K562 (cell line): Measurements from ENCODE around the gene FHIT. TPM values are rescaled to one million over a fixed set of nuclear protein-coding genes. Genes with fewer than 3 reads are reported as not detected.

ENCODE experiments used
- ATAC-seq: fragments of 200-7000 bp; cut with Tn5 transposase; 3 replicates; pipeline ENCODE4 v1.9.1; 2020; ENCODE audit warnings: moderate library complexity
- BruUV-seq: library from RNA; stranded (reverse); fragments of 400-500 nt; replicated peaks from 2 replicates; lab custom pipeline; 2021; lab: Mats Ljungman, UMichigan
- CTCF ChIA-PET: fragments of 300-600 bp; formaldehyde crosslinking; extraction: SDS; loops from one replicate; lab custom pipeline; 2021; ENCODE audit warnings: low intra/inter-chr PET ratio; lab: Yijun Ruan, JAX
- POLR2A ChIA-PET: fragments of 300-600, 350-650 bp; sonication (Branson Sonifier 250); formaldehyde crosslinking; extraction: SDS; loops from one replicate; lab custom pipeline; 2021; ENCODE audit warnings: antibody characterized with exemption, inconsistent platforms; lab: Yijun Ruan, JAX
- DNase-seq, 4 experiments: peaks; one replicate each; pipeline versions ENCODE4 v3.0.0 to v3.0.0-alpha.2; 2011 to 2018; ENCODE audit warnings: low spot score in 3 of 4, mixed read lengths in 3 of 4; ENCODE audit errors: extremely low read depth in 1 of 4
- FAIRE-seq: peaks from 2 replicates; lab custom pipeline; 2011; peaks lifted over from hg19 to GRCh38; lab: Jason Lieb, UNC
- H2AFZ ChIP-seq: 2 replicates; pipeline ENCODE4 v1.6.0; 2011; ENCODE audit warnings: low read depth, low read length, control low read depth, inconsistent platforms
- H3K27ac ChIP-seq: fragments of 200-600 bp; 3 replicates; pipeline ENCODE4 v1.8.0; 2011; ENCODE audit warnings: low read depth, mild to moderate bottlenecking, control low read depth, inconsistent platforms, low read length, moderate library complexity, mixed read lengths; ENCODE audit errors: extremely low read depth
- H3K27me3 ChIP-seq, 2 experiments: fragments of 300-600 bp in 1 of 2; 2 replicates in 1 of 2; 3 replicates in 1 of 2; pipeline versions ENCODE4 v1.6.0 to v1.8.0; 2011; ENCODE audit warnings: inconsistent platforms in 2 of 2, low read length in 2 of 2, mild to moderate bottlenecking in 1 of 2, mixed read lengths in 1 of 2, moderate library complexity in 1 of 2; ENCODE audit not compliant: control insufficient read depth in 2 of 2, insufficient read depth in 2 of 2
- H3K36me3 ChIP-seq: fragments of 300-600 bp; 3 replicates; pipeline ENCODE4 v1.8.0; 2011; ENCODE audit warnings: mild to moderate bottlenecking, low read length, inconsistent platforms; ENCODE audit not compliant: control insufficient read depth, insufficient read depth
- H3K4me1 ChIP-seq, 2 experiments: fragments of 200-600 bp in 1 of 2; replicated peaks in 1 of 2; 2 replicates in 1 of 2; 3 replicates in 1 of 2; pipeline versions ENCODE4 v1.5.1 to v1.8.0; 2011; ENCODE audit warnings: inconsistent platforms in 2 of 2, low read length in 2 of 2, mild to moderate bottlenecking in 1 of 2, mixed read lengths in 1 of 2, moderate library complexity in 1 of 2; ENCODE audit not compliant: control insufficient read depth in 2 of 2, insufficient read depth in 2 of 2
- H3K4me2 ChIP-seq: 2 replicates; pipeline ENCODE4 v1.6.1; 2011; ENCODE audit warnings: low read length, control low read depth, inconsistent platforms, mixed read lengths; ENCODE audit not compliant: insufficient read depth
- H3K4me3 ChIP-seq: fragments of 200-600 bp; sonication (generic), shearing (Covaris generic); 2 replicates; pipeline ENCODE4 v1.5.1; 2016; ENCODE audit warnings: control low read depth, inconsistent platforms
- H3K79me2 ChIP-seq: fragments of 200-600 bp; 3 replicates; pipeline ENCODE4 v1.8.0; 2011; ENCODE audit warnings: low read length, inconsistent platforms; ENCODE audit not compliant: control insufficient read depth, insufficient read depth
- H3K9ac ChIP-seq, 2 experiments: 2 replicates each; pipeline versions ENCODE4 v1.6.0 to v1.6.1; 2011; ENCODE audit warnings: low read depth in 2 of 2, low read length in 2 of 2, control low read depth in 1 of 2, inconsistent platforms in 1 of 2, mild to moderate bottlenecking in 1 of 2, mixed read lengths in 1 of 2; ENCODE audit not compliant: insufficient read depth in 1 of 2
- H3K9me1 ChIP-seq: one replicate; pipeline ENCODE4 v1.6.0; 2011; ENCODE audit warnings: inconsistent platforms, mild to moderate bottlenecking, low read length, moderate library complexity; ENCODE audit not compliant: control insufficient read depth, insufficient read depth
- H3K9me3 ChIP-seq: replicated peaks from 2 replicates; pipeline ENCODE4 v1.5.1; 2011; ENCODE audit warnings: low read depth, low read length, inconsistent platforms; ENCODE audit not compliant: control insufficient read depth, insufficient read depth
- H4K20me1 ChIP-seq: replicated peaks from 2 replicates; pipeline ENCODE4 v1.6.1; 2011; ENCODE audit warnings: low read length, inconsistent platforms, mixed read lengths; ENCODE audit not compliant: control insufficient read depth, insufficient read depth
- CBFA2T3 ChIP-seq: fragments of 450-650 bp; IDR thresholded peaks from 2 replicates; pipeline ENCODE4 v1.6.1; 2017
- HOXB6 ChIP-seq: fragments of 250-450 bp; sonication (Bioruptor Pico); IDR thresholded peaks from 2 replicates; pipeline ENCODE4 v1.5.1; 2022; ENCODE audit warnings: mild to moderate bottlenecking, borderline replicate concordance
- NCOR1 ChIP-seq: fragments of 450-650 bp; IDR thresholded peaks from 2 replicates; pipeline ENCODE4 v1.6.1; 2016; ENCODE audit warnings: mild to moderate bottlenecking, moderate library complexity
- NELFE ChIP-seq: IDR thresholded peaks from 2 replicates; pipeline ENCODE4 v1.6.1; 2011; ENCODE audit warnings: mild to moderate bottlenecking; ENCODE audit not compliant: insufficient read depth, insufficient read length
- PHF20 ChIP-seq: fragments of 450-650 bp; IDR thresholded peaks from 2 replicates; pipeline ENCODE4 v1.6.1; 2018; ENCODE audit not compliant: partially characterized antibody
- PKNOX1 ChIP-seq: fragments of 450-650 bp; IDR thresholded peaks from 2 replicates; pipeline ENCODE4 v1.6.1; 2016
- POLR3G ChIP-seq: IDR thresholded peaks from 2 replicates; pipeline ENCODE4 v1.6.1; 2011; ENCODE audit not compliant: insufficient read length, insufficient replicate concordance; ENCODE audit errors: extremely low read depth
- RBM39 ChIP-seq: fragments of 200-400 bp; formaldehyde crosslinking; optimal IDR thresholded peaks from 2 replicates; pipeline ENCODE3; 2018; ENCODE audit warnings: low read depth, low read length
- SMAD4 ChIP-seq: fragments of 250-450 bp; sonication (Bioruptor Pico); conservative IDR thresholded peaks from 2 replicates; pipeline ENCODE4 v1.8.0; 2021; ENCODE audit warnings: inconsistent platforms, mild to moderate bottlenecking, moderate library complexity
- SRSF1 ChIP-seq: fragments of 200-400 bp; formaldehyde crosslinking; IDR thresholded peaks from 2 replicates; pipeline ENCODE4 v1.6.1; 2017; ENCODE audit warnings: mild to moderate bottlenecking, low read depth, low read length, moderate library complexity
- XRCC5 ChIP-seq: fragments of 200-400 bp; formaldehyde crosslinking; IDR thresholded peaks from 2 replicates; pipeline ENCODE4 v1.6.1; 2017; ENCODE audit warnings: low read depth, mild to moderate bottlenecking, low read length
- ZC3H11A ChIP-seq: IDR thresholded peaks from 2 replicates; pipeline ENCODE4 v1.6.1; 2012; ENCODE audit warnings: low read depth, low read length, improper control_type of control experiment
- ZSCAN32 ChIP-seq: fragments of 450-650 bp; formaldehyde crosslinking; IDR thresholded peaks from 2 replicates; pipeline ENCODE4 v1.4.0; 2020; ENCODE audit warnings: mild to moderate bottlenecking, moderate library complexity
- WGBS: fragments of 100-300 bp; shearing (Covaris generic); methylation state at CpG from one replicate; pipeline ENCODE4 v1.1.6; 2016; ENCODE audit warnings: low coverage, mixed read lengths; ENCODE audit not compliant: insufficient coverage; ENCODE audit errors: missing lambda C conversion rate; 5-methylcytosine and 5-hydroxymethylcytosine counted together
- in situ Hi-C: fragments of 300-500 bp; cut with MboI; formaldehyde crosslinking; loops from 4 replicates; pipeline ENCODE4 v1.15.0; 2018; ENCODE audit warnings: inconsistent platforms, mixed read lengths
- intact Hi-C: fragments of 100-400 bp; cut with micrococcal nuclease; formaldehyde crosslinking; loops from 2 replicates; pipeline ENCODE4 v1.14.2; 2022
- polyA plus RNA-seq, 8 experiments: library from polyadenylated mRNA; depleted of rRNA in 4 of 8; stranded (reverse) in 5 of 8; unstranded in 3 of 8; fragments of >200 nt; fragmentation: Nextera tagmentation in 2 of 8; fragmentation: Illumina TruSeq in 1 of 8; extraction: Ambion mirVana in 2 of 8; extraction: Trizol in 1 of 8; gene quantifications; 2 replicates each; pipeline versions ENCODE4 v1.2.1 to v1.2.3, GENCODE V29; 2011 to 2014; ENCODE audit warnings: inconsistent platforms in 1 of 8, missing spikeins in 1 of 8
- total RNA-seq, 7 experiments: library from RNA; depleted of rRNA in 6 of 7; stranded (reverse); fragments of >200 nt in 6 of 7; fragmentation: Illumina TruSeq in 2 of 7; extraction: Trizol in 2 of 7; gene quantifications; 2 replicates each; pipeline versions ENCODE4 v1.2.1 to v1.2.3, GENCODE V29; 2011 to 2021; ENCODE audit warnings: low replicate concordance in 1 of 7
- TF ChIP-seq, protein P1 (sequence below): sonication (generic); formaldehyde crosslinking; IDR thresholded peaks from 2 replicates; pipeline ENCODE4 v1.8.0; 2022; ENCODE audit warnings: mild to moderate bottlenecking, missing genetic modification reagents
- TF ChIP-seq, protein P2 (sequence below): fragments of 450-650 bp; IDR thresholded peaks from 2 replicates; pipeline ENCODE4 v1.6.1; 2016; ENCODE audit warnings: missing biosample characterization, missing genetic modification characterization
- TF ChIP-seq, protein P3 (sequence below), 2 experiments: IDR thresholded peaks; 2 replicates each; pipeline ENCODE4 v1.6.1; 2012; ENCODE audit warnings: improper control_type of control experiment in 2 of 2, low read depth in 2 of 2, low read length in 2 of 2, borderline replicate concordance in 1 of 2
- TF ChIP-seq, protein P4 (sequence below): fragments of 250-450 bp; sonication (Bioruptor Pico); IDR thresholded peaks from 2 replicates; pipeline ENCODE4 v1.5.0; 2021; ENCODE audit warnings: mild to moderate bottlenecking, borderline replicate concordance

The FHIT gene
- total and polyA plus RNA-seq, 9 of the 15 experiments (the other 6 are each of a cell fraction or from before 2014, with no cell fraction given): 1.7 to 9.1 (median 4.3) TPM

DNA sequence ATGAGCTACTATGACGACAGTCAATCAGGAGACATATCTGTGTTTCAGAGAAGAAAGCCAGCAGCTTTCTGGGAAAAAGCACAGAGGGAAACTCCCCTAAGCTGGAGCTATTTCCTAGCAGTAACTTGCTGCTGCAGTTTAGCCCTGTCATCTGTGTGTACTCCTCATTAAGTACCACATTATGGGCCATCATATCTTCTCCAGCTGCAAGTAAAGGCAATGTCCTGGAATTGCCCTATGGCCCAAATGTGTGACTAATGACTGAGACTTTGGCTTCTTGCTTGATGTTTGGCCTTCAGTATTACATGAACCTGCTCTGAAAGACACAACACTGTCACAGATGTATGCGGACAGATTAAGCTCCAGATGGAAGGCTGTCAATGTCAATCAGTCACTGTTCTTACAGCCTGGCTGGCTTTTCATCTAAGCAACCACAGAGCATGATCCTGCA is 190.8 kb downstream of the FHIT start:
- in situ Hi-C loops (no loop called here), intact Hi-C loops (no loop called here)
- 17% methylated on average over 2 of the region's 2 CpGs for WGBS
- Histone ChIP-seq H3K4me2 (no peak overlapping the region), H2AFZ (no peak overlapping the region), H4K20me1 (no peaks in the 10 kb centered on the region), H3K27me3 (no peaks in the 10 kb centered on the region), H3K9me3 (no peaks in the 10 kb centered on the region), H3K4me1 (no peaks in the 10 kb centered on the region; a peak in 1 of 5 replicates), H3K79me2 (no peaks in the 10 kb centered on the region), H3K4me3 (no peak overlapping the region), H3K27ac (no peak overlapping the region), H3K9me1 (no peaks in the 10 kb centered on the region), H3K36me3 (no peaks in the 10 kb centered on the region), H3K9ac (no peak overlapping the region)
- ATAC-seq (no peak), FAIRE-seq (no peak), DNase-seq (peak in 1 of 4 experiments; percentile 6)
- no TSS peak for BruUV-seq
- CTCF ChIA-PET: no interaction called here
- POLR2A ChIA-PET: no interaction called here
- TF ChIP-seq PKNOX1: peak; percentile 71
- TF ChIP-seq HOXB6 (CRISPR knock-in tag): no peak
- peak; percentile 76 for TF ChIP-seq SMAD4
- TF ChIP-seq, protein P1, sequence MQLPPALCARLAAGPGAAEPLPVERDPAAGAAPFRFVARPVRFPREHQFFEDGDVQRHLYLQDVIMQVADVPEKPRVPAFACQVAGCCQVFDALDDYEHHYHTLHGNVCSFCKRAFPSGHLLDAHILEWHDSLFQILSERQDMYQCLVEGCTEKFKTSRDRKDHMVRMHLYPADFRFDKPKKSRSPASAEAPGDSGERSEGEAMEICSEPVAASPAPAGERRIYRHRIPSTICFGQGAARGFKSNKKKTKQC: no peak
- TF ChIP-seq NCOR1: peak; percentile 40
- TF ChIP-seq POLR3G: no peak
- no peak for TF ChIP-seq SRSF1
- TF ChIP-seq ZC3H11A: no peak
- TF ChIP-seq RBM39: no peak
- TF ChIP-seq, protein P2, sequence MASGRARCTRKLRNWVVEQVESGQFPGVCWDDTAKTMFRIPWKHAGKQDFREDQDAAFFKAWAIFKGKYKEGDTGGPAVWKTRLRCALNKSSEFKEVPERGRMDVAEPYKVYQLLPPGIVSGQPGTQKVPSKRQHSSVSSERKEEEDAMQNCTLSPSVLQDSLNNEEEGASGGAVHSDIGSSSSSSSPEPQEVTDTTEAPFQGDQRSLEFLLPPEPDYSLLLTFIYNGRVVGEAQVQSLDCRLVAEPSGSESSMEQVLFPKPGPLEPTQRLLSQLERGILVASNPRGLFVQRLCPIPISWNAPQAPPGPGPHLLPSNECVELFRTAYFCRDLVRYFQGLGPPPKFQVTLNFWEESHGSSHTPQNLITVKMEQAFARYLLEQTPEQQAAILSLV (tag): no peak
- TF ChIP-seq NELFE: no peak
- TF ChIP-seq XRCC5: no peak
- no peak for TF ChIP-seq PHF20
- TF ChIP-seq CBFA2T3: peak; percentile 61
- TF ChIP-seq, protein P3, sequence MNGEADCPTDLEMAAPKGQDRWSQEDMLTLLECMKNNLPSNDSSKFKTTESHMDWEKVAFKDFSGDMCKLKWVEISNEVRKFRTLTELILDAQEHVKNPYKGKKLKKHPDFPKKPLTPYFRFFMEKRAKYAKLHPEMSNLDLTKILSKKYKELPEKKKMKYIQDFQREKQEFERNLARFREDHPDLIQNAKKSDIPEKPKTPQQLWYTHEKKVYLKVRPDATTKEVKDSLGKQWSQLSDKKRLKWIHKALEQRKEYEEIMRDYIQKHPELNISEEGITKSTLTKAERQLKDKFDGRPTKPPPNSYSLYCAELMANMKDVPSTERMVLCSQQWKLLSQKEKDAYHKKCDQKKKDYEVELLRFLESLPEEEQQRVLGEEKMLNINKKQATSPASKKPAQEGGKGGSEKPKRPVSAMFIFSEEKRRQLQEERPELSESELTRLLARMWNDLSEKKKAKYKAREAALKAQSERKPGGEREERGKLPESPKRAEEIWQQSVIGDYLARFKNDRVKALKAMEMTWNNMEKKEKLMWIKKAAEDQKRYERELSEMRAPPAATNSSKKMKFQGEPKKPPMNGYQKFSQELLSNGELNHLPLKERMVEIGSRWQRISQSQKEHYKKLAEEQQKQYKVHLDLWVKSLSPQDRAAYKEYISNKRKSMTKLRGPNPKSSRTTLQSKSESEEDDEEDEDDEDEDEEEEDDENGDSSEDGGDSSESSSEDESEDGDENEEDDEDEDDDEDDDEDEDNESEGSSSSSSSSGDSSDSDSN (IDR thresholded peaks at IDR 0.05; ENCODE audit: borderline replicate concordance in 1 of 2, low read depth in 2 of 2, low read length in 2 of 2): no peak
- TF ChIP-seq, protein P4, sequence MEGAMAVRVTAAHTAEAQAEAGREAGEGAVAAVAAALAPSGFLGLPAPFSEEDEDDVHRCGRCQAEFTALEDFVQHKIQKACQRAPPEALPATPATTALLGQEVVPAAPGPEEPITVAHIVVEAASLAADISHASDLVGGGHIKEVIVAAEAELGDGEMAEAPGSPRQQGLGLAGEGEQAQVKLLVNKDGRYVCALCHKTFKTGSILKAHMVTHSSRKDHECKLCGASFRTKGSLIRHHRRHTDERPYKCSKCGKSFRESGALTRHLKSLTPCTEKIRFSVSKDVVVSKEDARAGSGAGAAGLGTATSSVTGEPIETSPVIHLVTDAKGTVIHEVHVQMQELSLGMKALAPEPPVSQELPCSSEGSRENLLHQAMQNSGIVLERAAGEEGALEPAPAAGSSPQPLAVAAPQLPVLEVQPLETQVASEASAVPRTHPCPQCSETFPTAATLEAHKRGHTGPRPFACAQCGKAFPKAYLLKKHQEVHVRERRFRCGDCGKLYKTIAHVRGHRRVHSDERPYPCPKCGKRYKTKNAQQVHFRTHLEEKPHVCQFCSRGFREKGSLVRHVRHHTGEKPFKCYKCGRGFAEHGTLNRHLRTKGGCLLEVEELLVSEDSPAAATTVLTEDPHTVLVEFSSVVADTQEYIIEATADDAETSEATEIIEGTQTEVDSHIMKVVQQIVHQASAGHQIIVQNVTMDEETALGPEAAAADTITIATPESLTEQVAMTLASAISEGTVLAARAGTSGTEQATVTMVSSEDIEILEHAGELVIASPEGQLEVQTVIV (CRISPR knock-in tag): no peak
- TF ChIP-seq ZSCAN32 (CRISPR knock-in tag): no peak
